Ovary (tissue), 9 donors: Measurements from ENCODE around the gene UBE2Z. TPM values are rescaled to one million over a fixed set of nuclear protein-coding genes. Genes with fewer than 3 reads are reported as not detected.

Source experiments
- DNase-seq, 5 donors: peaks; one replicate each; pipeline ENCODE4 v3.0.0-alpha.2; 2019 to 2020
- H3K27ac ChIP-seq, 2 donors: fragments of 200-600 bp; one replicate each; pipeline versions ENCODE4 v1.5.1 to v1.8.0; 2019 to 2022
- H3K27me3 ChIP-seq: fragments of 200-600 bp; one replicate; pipeline ENCODE4 v1.8.0; 2022
- H3K36me3 ChIP-seq: fragments of 200-600 bp; sonication (generic); one replicate; pipeline ENCODE4 v1.5.1; 2019
- H3K4me1 ChIP-seq: one replicate; pipeline ENCODE4 v1.8.1; 2013; ENCODE audit warnings: mild to moderate bottlenecking, moderate library complexity; ENCODE audit not compliant: insufficient read depth
- H3K4me3 ChIP-seq: fragments of 200-600 bp; sonication (generic); one replicate; pipeline ENCODE4 v1.5.1; 2017
- H3K9me3 ChIP-seq, 2 donors: fragments of 200-600 bp in 1 of 2; sonication (generic) in 1 of 2; one replicate each; pipeline versions ENCODE4 v1.5.1 to v1.8.1; 2013 to 2019; ENCODE audit warnings: mild to moderate bottlenecking in 1 of 2, moderate library complexity in 1 of 2
- CTCF ChIP-seq, 3 donors: fragments of 450-650 bp in 2 of 3; fragments of 200-600 bp in 1 of 3; IDR thresholded peaks; one replicate each; pipeline versions ENCODE4 v1.5.1 to v1.8.0; 2016 to 2022; ENCODE audit warnings: antibody characterized with exemption in 3 of 3, mild to moderate bottlenecking in 1 of 3
- EP300 ChIP-seq: sonication (generic); formaldehyde crosslinking; IDR thresholded peaks from one replicate; pipeline ENCODE4 v1.6.1; 2017; ENCODE audit warnings: antibody characterized with exemption
- POLR2A ChIP-seq: fragments of 450-650 bp; IDR thresholded peaks from one replicate; pipeline ENCODE4 v1.6.1; 2017; ENCODE audit warnings: antibody characterized with exemption, mild to moderate bottlenecking, moderate library complexity
- WGBS, 3 donors: extraction: QIAGEN DNeasy Blood & Tissue Kit in 1 of 3; methylation state at CpG; one replicate each; pipeline versions ENCODE4 v1.1.5 to v1.1.7; 2013 to 2017; 5-methylcytosine and 5-hydroxymethylcytosine counted together
- intact Hi-C, 4 donors: fragments of 100-400 bp; cut with DNase I; formaldehyde crosslinking; loops; one replicate each; pipeline versions ENCODE4 v1.11.0 to v1.15.1; 2022 to 2023
- polyA plus RNA-seq, 2 donors: library from polyadenylated mRNA; stranded (reverse); fragments of 200-250 nt in 1 of 2; fragments of 350-450 nt in 1 of 2; fragmentation: Illumina TruSeq in 1 of 2; extraction: RNeasy Lipid Tissue Mini Kit (QIAGEN cat#74804) in 1 of 2; gene quantifications; one replicate each; pipeline ENCODE4 v1.2.3, GENCODE V29; 2013 to 2014
- total RNA-seq, 7 donors: library from RNA; depleted of rRNA in 2 of 7; stranded (reverse); fragments of >200 nt in 2 of 7; fragmentation: NEBNext Ultra II Directional in 3 of 7; extraction: Animal tissue kit (Norgen Biotek cat#: 25700) in 3 of 7; gene quantifications; one replicate each; pipeline versions ENCODE4 v1.1.0 to v1.2.4, GENCODE V29; 2016 to 2023
- donor health status: DM: no; HTN: no; CAD: no; lungs with moderate emphysema.
- donor health status: DM: no; HTN: no; CAD: no.
- donor health status: Bipolar disorder and iron deficiency.
- donor health status: DM: yes; HTN: yes; CAD: no.
- donor health status: DM: no; HTN: no; CAD: no.
- donor health status: DM: yes; HTN: yes; CAD: no.

Gene UBE2Z
- total and polyA plus RNA-seq, 9 donors = 32.0 to 93.4 (median 58.2) TPM

- WGBS, 3 donors = 77 to 92% (median 84%) methylated on average over 3 of the region's 3 CpGs
- Histone ChIP-seq H3K36me3 (no peaks in the 10 kb centered on the region), H3K27ac (no peak overlapping the region), H3K4me3 (no peak overlapping the region), H3K27me3 (no peaks in the 10 kb centered on the region), H3K9me3 (no peaks in the 10 kb centered on the region), H3K4me1 (peaks cover 4% of the 10 kb centered on the region)
- no peak for DNase-seq
- intact Hi-C loops = no loop called here
- TF ChIP-seq POLR2A (no peak), CTCF (IDR thresholded peaks at IDR 0.05) (no peak)
Observed at GRCh38 chr17:48894886-48895285, 13.3 kb upstream of the UBE2Z start.

- no peak overlapping the region for H3K4me3 ChIP-seq
- intact Hi-C loops = no loop called here
- no peaks in the 10 kb centered on the region for H3K9me3 ChIP-seq
- H3K27ac ChIP-seq = no peak overlapping the region
- H3K27me3 ChIP-seq = no peaks in the 10 kb centered on the region
- no peak for TF ChIP-seq CTCF (IDR thresholded peaks at IDR 0.05)
- no peak for TF ChIP-seq EP300
- TF ChIP-seq POLR2A = no peak
- no peaks in the 10 kb centered on the region for H3K4me1 ChIP-seq
- no peaks in the 10 kb centered on the region for H3K36me3 ChIP-seq
- WGBS, 3 donors = 3 to 25% (median 6%) methylated on average over 1 of the region's 1 CpG
- DNase-seq = no peak
Observed at GRCh38 chr17:48901241-48901640, 7.0 kb upstream of the UBE2Z start.

- DNase-seq = no peak
- H3K36me3 ChIP-seq = no peaks in the 10 kb centered on the region
- H3K4me1 ChIP-seq = no peaks in the 10 kb centered on the region
- TF ChIP-seq CTCF (IDR thresholded peaks at IDR 0.05) = no peak
- TF ChIP-seq EP300 = no peak
- TF ChIP-seq POLR2A = no peak
- no peaks in the 10 kb centered on the region for H3K27me3 ChIP-seq
- H3K9me3 ChIP-seq = no peaks in the 10 kb centered on the region
- H3K27ac ChIP-seq = no peak overlapping the region
- WGBS, 3 donors = 87 to 96% (median 89%) methylated on average over 1 of the region's 1 CpG
- H3K4me3 ChIP-seq = no peak overlapping the region
- intact Hi-C loops = no loop called here
Observed at GRCh38 chr17:48903401-48903800, 4.8 kb upstream of the UBE2Z start.

GRCh38 chr17:48904428-48904827 is 3.8 kb upstream of the UBE2Z start:
- intact Hi-C loops = no loop called here
- no peak overlapping the region for H3K4me3 ChIP-seq
- no peaks in the 10 kb centered on the region for H3K27me3 ChIP-seq
- DNase-seq = no peak
- WGBS, 3 donors = 77 to 87% (median 79%) methylated on average over 7 of the region's 7 CpGs
- no peaks in the 10 kb centered on the region for H3K9me3 ChIP-seq
- no peaks in the 10 kb centered on the region for H3K4me1 ChIP-seq
- no peaks in the 10 kb centered on the region for H3K36me3 ChIP-seq
- TF ChIP-seq EP300 (no peak), CTCF (IDR thresholded peaks at IDR 0.05) (no peak), POLR2A (no peak)
- no peak overlapping the region for H3K27ac ChIP-seq
